SK-MEL-5 (cell line): ENCODE data around the gene NAGPA. TPM values are rescaled to one million over a fixed set of nuclear protein-coding genes. Genes with fewer than 3 reads are reported as not detected.
"Not testable (repeated sequence)": the region's sequence is repeated elsewhere in the genome, so short reads cannot be mapped to it uniquely, and the experiment has no call there.

Source experiments
- DNase-seq: peaks from one replicate; pipeline ENCODE4 v3.0.0-alpha.2; 2016; ENCODE audit warnings: low read depth, low spot score
- in situ Hi-C: cut with HindIII; loops from 2 replicates; pipeline ENCODE4 v1.10.0; 2016; ENCODE audit warnings: low sequenced_read_pairs, high pct_unique_total_duplicates, low pct_unique_long_range_greater_than_20kb
- total RNA-seq: library from RNA; depleted of rRNA; stranded (reverse); fragments of >200 nt; shearing (Covaris generic); gene quantifications from 2 replicates; pipeline ENCODE4 v1.2.3, GENCODE V29; 2014

Gene NAGPA
- total RNA-seq, 1 experiment from 2014 or later: 37.9 TPM

DNA sequence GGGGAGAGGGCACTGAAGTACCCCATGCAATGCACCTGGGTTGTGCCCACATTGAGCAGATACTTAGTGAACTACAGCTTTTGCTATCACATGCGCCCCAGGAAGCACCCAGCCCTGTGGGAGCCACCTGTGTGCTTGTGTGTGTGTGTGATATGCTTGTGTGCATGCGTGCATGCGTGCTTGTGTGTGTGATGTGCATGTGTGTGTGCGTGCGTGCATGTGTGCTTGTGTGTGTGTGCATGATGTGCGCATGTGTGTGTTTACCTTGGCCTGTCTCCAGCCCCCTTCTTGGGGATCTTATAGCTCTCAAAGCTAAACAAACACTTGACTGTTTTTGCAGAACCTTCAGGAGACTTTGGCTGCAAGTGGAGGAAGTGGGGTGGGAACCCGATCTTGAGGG is 31.2 kb upstream of the NAGPA start:
- in situ Hi-C loops: no loop called here
- no peak for DNase-seq

DNA sequence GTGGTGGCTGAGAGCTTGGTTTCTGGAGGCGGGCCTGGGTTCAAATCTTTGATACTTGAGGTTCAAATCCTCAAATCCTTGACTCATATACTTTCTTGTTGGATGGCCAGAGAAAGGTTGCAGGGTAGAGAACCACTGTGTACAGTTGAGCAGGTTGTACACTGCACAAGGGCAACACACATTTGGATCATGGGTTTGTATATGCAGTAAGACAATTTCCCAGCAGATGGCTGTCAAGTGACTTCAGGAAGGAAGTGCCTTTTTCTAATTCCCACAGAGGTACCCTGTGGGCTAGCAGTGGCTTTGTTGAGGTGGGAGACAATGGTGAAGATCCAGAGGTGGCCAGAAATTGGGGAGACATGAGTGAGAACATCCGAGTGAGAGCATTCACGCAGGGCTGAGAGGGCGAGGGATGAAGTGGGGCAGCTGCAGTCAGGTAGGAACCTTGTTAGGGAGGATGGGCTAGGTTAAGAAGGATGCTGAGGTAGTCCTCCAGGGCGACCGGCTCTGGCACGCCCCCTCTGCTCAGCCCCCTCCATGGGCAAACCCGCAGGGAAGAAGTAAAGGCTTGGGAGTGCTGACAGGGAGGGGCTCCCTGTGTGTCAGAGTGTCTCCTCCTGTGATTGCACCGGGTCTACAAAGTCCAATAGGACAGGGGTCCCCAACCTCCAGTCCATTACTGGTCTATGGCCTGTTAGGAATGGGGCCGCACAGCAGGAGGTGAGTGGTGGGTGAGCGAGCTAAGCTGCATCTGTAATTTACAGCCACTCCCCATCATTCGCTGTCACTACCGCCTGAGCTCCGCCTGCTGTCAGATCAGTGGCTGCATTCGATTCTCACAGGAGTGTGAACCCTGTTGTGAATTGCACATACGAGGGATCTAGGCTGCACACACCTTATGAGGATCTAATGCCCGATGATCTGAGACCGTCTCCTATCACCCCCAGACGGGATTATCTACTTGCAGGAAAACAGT is 29.3 kb upstream of the NAGPA start:
- peak; percentile 36 for DNase-seq
- in situ Hi-C loops: no loop called here

DNA sequence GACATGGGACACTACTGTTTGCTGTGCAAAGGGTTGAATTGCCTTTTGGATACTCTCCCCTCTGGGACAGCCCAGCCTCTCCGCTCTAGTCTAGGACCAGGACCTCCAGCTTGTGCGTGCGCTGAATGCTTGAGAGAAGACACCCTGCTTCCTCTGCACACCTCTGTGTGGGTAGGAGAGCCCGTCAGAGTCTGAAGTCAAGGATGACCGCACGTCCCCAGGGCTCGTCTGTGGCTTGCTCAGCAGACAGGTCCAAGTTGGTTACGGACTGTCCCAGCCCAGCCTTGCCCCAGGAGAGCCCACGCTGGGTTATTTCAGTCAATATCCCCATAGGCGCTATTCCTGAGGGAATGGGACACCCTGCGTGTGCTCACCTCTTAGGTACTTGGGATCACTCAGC is 28.3 kb upstream of the NAGPA start:
- DNase-seq: no peak
- in situ Hi-C loops: no loop called here

DNA sequence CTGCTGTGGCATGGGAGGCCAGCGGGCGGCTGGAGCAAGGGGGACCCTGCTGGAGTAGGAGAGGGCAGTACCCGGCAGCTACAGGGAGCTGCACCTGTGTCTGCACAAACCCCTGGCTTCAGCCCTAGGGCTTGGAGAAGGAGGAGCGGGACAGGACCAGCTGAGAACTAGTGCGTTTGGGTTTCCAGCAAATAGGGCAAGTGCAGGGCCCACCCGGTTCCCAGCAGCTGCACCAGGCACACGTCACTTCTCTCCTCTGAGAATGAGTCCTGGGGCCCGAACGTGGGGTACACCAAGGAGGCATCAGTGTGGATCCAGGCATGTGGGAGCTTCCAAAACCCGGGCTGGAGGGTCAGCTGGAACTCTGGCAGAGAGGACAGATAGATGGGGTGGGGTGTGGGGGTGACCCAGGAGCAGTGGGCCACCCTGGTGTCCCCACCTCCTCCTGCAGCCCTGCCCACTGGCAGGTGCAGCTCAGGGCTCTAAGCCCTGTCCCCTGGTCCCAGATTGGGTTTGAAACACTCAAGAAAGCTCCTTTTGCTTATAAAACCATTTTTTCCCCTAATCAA is 26.4 kb upstream of the NAGPA start:
- in situ Hi-C loops: no loop called here
- no peak for DNase-seq

- in situ Hi-C loops: no loop called here
- DNase-seq: no peak
Observed at GRCh38 chr16:5059386-5060072, 25.8 kb upstream of the NAGPA start.

DNA sequence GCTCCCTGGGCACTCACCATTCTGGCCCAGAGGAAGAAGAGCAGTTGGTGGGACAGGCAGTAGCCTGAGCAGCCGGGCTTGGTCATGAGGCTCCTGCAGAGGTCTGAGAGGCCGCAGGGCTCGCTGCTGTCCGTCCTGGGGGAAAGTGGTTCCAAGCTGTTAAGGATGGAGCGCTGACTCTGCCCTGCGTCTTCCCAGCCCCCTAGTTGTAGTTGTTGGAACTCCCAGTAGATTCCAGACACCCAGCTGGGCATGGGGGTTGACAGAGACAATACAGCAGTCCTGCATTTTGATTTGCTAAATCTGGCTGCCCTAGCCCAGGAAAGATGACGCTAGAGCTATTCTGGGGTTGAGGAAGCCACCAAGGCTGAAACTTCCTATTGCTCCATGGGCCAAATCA is 24.7 kb upstream of the NAGPA start:
- DNase-seq: peak; percentile 53
- in situ Hi-C loops: no loop called here

DNA sequence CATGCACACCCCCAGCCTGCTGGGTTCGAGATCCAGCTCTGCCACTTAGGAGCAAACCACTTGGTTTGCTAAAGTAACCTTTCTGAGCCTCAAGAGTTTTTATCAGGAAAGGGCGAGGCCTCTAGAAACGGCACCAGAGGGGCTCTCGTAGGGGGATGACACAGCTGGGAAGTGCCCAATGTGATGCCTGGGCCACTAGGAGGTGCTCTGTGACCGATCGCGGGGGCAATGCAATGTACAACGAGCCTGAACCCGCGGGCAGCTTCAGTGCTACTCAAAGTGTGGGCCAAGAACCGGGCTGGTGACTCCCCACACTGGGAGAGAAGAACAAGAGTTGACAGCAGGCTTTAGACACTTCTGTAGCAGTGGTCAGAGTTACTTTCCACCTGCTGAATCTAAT is 22.6 kb upstream of the NAGPA start:
- in situ Hi-C loops: no loop called here
- peak; percentile 67 for DNase-seq

DNA sequence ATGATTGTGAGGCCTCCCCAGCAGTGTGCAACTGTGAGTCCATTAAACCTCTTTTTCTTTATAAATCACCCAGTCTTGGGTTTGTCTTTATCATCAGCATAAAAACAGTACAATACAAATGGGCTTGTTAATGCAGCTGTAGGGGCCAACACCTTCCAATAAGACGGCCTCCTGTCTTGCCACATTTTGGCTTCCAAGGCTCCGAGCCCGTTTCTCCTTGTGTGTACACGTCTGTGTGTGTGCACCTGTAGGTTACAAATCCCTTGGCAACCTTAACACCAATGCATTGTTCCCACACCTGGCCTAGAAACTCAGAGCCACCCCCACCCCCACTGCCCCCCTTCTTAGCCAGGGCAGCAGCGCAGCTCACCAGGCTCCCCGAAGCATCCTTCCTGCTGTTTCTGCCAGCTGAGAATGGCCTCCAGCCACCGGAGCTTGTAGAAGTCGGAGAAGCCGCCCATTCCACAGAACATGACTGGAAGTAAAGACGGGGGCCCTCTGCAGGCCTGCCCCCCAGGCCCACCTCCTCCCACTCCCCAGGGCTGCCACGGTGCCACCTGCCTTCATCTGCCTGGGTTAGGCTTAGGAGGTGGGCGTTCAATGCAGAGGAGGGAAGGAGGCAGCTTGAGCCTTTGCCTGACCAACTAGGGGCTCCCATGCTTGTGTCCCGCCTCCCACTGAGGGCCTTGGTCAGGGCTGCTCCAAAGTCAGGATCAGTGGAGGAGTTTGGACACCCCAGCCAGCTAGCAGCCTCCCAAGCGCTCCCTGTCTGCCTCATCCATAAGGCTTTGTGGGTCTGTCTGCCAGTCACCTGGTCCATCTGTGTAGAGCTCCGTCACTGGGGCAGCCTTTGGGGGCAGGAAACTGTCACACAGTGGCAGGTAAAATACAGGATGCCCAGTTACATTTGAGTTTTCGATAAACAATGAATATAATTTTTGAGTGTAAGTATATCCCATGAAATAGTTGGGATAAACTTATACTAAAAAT is 21.4 kb upstream of the NAGPA start:
- DNase-seq: no peak
- in situ Hi-C loops: no loop called here

DNA sequence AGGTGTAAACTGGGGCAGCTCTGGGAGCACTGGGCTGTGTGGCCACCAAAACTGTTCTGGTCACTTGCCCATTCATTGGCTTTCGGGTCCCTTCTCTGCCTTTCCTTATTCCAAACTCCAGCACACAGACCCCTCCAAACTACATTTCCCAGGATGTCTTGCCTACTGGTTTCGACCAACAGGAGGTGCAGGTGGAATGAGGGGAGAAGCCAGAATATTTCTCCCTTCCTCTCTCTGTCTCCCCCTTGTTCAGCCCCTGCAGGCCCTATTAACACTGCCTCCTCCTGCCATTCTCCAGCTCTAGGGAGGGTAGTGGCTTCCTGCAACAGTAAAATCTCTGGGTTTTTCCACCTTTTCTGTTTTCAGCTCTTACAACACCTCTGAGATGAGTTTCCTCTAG is 13.2 kb upstream of the NAGPA start:
- DNase-seq: no peak
- in situ Hi-C loops: no loop called here

DNA sequence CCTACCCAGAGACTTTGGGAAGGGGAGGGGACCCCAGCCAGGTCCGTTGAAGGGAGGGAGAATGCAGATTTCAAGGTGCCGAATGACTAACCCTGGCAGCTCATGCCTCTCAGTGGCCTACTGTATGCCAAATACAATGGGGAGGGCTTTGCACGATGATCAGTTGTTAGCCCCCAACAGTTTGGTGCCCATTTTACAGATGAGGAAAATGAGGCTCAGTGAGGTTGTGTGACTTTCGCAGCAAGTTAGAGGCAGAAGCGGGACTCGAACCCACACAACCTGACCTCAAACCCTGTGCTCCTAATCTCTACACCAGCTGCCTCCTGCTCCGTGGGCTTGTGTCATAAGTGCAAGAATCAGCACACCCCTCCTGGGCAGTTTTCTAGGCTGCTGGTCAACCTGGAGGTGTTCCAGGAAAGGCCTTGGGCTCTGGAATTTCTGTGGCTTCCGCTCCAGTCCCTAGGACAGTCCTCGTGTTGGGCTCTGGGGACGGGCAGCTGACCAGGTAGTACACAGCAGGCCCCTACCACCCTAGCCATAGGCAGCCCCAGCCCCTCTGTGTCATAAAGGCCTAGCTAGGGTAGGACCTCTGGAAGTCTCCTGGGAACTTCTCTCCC is 11.9 kb upstream of the NAGPA start:
- in situ Hi-C loops: no loop called here
- no peak for DNase-seq

GRCh38 chr16:5044581-5044980 is 10.8 kb upstream of the NAGPA start:
- in situ Hi-C loops, DNase-seq: not testable (repeated sequence)

- in situ Hi-C loops: no loop called here
Observed at GRCh38 chr16:5044011-5044540, 10.3 kb upstream of the NAGPA start.

GRCh38 chr16:5042574-5043171 is 8.9 kb upstream of the NAGPA start:
- in situ Hi-C loops: no loop called here
- DNase-seq: no peak

More at GRCh38 chr16:5044011-5044540, 10.3 kb upstream of the NAGPA start:
- no peak for DNase-seq

DNA sequence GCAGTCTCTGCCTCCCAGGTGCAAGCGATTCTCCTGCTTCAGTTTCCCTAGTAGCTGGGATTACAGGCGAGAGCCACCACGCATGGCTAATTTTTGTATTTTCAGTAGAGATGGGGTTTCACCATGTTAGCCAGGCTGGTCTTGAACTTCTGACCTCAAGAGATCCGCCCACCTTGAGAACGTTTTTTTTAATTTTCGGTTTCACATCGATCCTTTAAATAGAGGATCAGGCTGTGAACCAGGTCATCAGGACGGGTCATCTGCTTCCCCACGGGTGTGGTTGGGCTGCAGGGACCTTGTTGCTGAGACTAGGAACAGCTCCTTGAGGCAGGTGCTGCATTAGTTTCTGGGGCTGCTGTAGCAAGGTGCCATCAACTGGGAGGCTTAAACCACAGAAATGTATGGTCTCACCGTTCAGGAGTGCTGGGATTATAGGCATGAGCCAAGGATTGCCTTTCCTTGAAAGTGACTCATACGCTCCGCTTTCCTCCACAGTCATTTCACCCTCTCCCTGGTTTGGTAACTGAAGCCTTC is 7.9 kb upstream of the NAGPA start:
- in situ Hi-C loops: no loop called here
- DNase-seq: no peak

DNA sequence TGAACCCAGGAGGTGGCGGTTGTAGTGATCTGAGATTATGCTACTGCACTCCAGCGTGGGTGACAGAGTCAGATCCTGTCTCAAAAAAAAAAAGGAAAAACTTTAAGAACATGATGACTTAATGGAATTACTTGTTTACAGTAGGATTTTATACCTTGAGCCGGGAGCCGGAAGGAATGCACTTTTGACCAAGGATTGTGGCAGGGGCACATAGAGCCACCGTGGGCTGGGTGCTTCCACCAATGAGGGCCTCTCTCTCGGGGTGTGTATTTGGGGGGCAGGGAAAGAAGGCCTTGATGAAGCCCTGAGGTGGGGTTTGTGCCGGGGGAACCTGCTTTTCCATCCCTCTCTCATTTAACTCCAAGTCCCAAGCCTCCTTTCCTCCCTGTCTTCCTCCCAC is 6.7 kb upstream of the NAGPA start:
- in situ Hi-C loops: no loop called here
- no peak for DNase-seq
